K562 (cell line): ENCODE results near the gene TRIM4. TPM values are rescaled to one million over a fixed set of nuclear protein-coding genes. Genes with fewer than 3 reads are reported as not detected.

Source experiments
- CEBPZ ChIP-seq: fragments of 150-350 bp; IDR thresholded peaks from 2 replicates; pipeline ENCODE4 v1.6.1; 2014; ENCODE audit warnings: low read depth, mild to moderate bottlenecking, low read length, borderline replicate concordance
- CXXC5 ChIP-seq: fragments of 250-450 bp; sonication (Bioruptor Pico); IDR thresholded peaks from 2 replicates; pipeline ENCODE4 v1.8.0; 2022; ENCODE audit warnings: inconsistent platforms, mild to moderate bottlenecking, moderate library complexity
- EHMT2 ChIP-seq: fragments of 450-650 bp; IDR thresholded peaks from 2 replicates; pipeline ENCODE4 v1.6.1; 2018; ENCODE audit warnings: antibody characterized with exemption
- GATAD2A ChIP-seq: fragments of 450-650 bp; IDR thresholded peaks from 2 replicates; pipeline ENCODE4 v1.6.1; 2017
- MAZ ChIP-seq, 2 experiments: fragments of 450-650 bp in 1 of 2; sonication (generic) in 1 of 2; formaldehyde crosslinking; IDR thresholded peaks in 1 of 2; conservative IDR thresholded peaks in 1 of 2; 2 replicates each; pipeline versions ENCODE4 v1.4.0 to v1.5.0; 2020; ENCODE audit warnings: mild to moderate bottlenecking in 1 of 2, missing genetic modification reagents in 1 of 2
- MCM3 ChIP-seq: fragments of 450-650 bp; IDR thresholded peaks from 2 replicates; pipeline ENCODE4 v1.6.1; 2016
- MIER1 ChIP-seq: fragments of 450-650 bp; IDR thresholded peaks from 2 replicates; pipeline ENCODE4 v1.6.1; 2016; ENCODE audit warnings: antibody characterized with exemption, mild to moderate bottlenecking, low read depth
- MLX ChIP-seq, 2 experiments: fragments of 450-650 bp in 1 of 2; sonication (generic) in 1 of 2; formaldehyde crosslinking; conservative IDR thresholded peaks; 2 replicates each; pipeline versions ENCODE4 v1.4.0 to v1.8.1; 2020 to 2022; ENCODE audit warnings: mild to moderate bottlenecking in 1 of 2, missing genetic modification reagents in 1 of 2
- NFATC3 ChIP-seq: fragments of 450-650 bp; IDR thresholded peaks from 2 replicates; pipeline ENCODE4 v1.6.1; 2017; ENCODE audit warnings: mild to moderate bottlenecking
- SMARCE1 ChIP-seq: fragments of 450-650 bp; IDR thresholded peaks from 2 replicates; pipeline ENCODE4 v1.7.1; 2016; ENCODE audit warnings: mild to moderate bottlenecking
- SNAPC5 ChIP-seq: fragments of 250-450 bp; sonication (Bioruptor Pico); IDR thresholded peaks from 2 replicates; pipeline ENCODE4 v1.8.0; 2021; ENCODE audit warnings: moderate library complexity, mild to moderate bottlenecking, inconsistent platforms
- TCF3 ChIP-seq: sonication (generic); formaldehyde crosslinking; IDR thresholded peaks from 2 replicates; pipeline ENCODE4 v1.4.0; 2020; ENCODE audit warnings: mild to moderate bottlenecking, missing genetic modification reagents
- TEAD1 ChIP-seq, 2 experiments: fragments of 450-650 bp in 1 of 2; sonication (generic) in 1 of 2; formaldehyde crosslinking; IDR thresholded peaks; 2 replicates each; pipeline versions ENCODE4 v1.4.0 to v1.8.0; 2020 to 2022; ENCODE audit warnings: mild to moderate bottlenecking in 2 of 2, missing genetic modification reagents in 1 of 2
- WHSC1 ChIP-seq: IDR thresholded peaks from one replicate; pipeline ENCODE4 v1.6.1; 2012; ENCODE audit warnings: low read length, control low read depth, inconsistent platforms
- YY1 ChIP-seq, 3 experiments: IDR thresholded peaks; 2 replicates each; pipeline ENCODE4 v1.6.1; 2011; ENCODE audit warnings: low read length in 2 of 3, mild to moderate bottlenecking in 2 of 3, moderate library complexity in 2 of 3, borderline replicate concordance in 1 of 3, control low read depth in 1 of 3, low read depth in 1 of 3; ENCODE audit not compliant: insufficient read depth in 3 of 3, insufficient replicate concordance in 2 of 3, control insufficient read depth in 1 of 3, insufficient read length in 1 of 3; ENCODE audit errors: extremely low read depth in 1 of 3
- ZBTB33 ChIP-seq: sonication (generic); formaldehyde crosslinking; IDR thresholded peaks from 2 replicates; pipeline ENCODE4 v1.8.1; 2023; ENCODE audit warnings: mild to moderate bottlenecking, missing genetic modification reagents
- ZC3H11A ChIP-seq: IDR thresholded peaks from 2 replicates; pipeline ENCODE4 v1.6.1; 2012; ENCODE audit warnings: low read depth, low read length, improper control_type of control experiment
- ZHX1 ChIP-seq: fragments of 150-350 bp; conservative IDR thresholded peaks from 2 replicates; pipeline ENCODE4 v1.6.1; 2014; ENCODE audit warnings: low read length
- ZNF239 ChIP-seq: fragments of 250-450 bp; sonication (Bioruptor Pico); IDR thresholded peaks from 2 replicates; pipeline ENCODE4 v1.4.0; 2020; ENCODE audit warnings: mild to moderate bottlenecking
- polyA plus RNA-seq, 8 experiments: library from polyadenylated mRNA; depleted of rRNA in 4 of 8; stranded (reverse) in 5 of 8; unstranded in 3 of 8; fragments of >200 nt; fragmentation: Nextera tagmentation in 2 of 8; fragmentation: Illumina TruSeq in 1 of 8; extraction: Ambion mirVana in 2 of 8; extraction: Trizol in 1 of 8; gene quantifications; 2 replicates each; pipeline versions ENCODE4 v1.2.1 to v1.2.3, GENCODE V29; 2011 to 2014; ENCODE audit warnings: inconsistent platforms in 1 of 8, missing spikeins in 1 of 8
- total RNA-seq, 7 experiments: library from RNA; depleted of rRNA in 6 of 7; stranded (reverse); fragments of >200 nt in 6 of 7; fragmentation: Illumina TruSeq in 2 of 7; extraction: Trizol in 2 of 7; gene quantifications; 2 replicates each; pipeline versions ENCODE4 v1.2.1 to v1.2.3, GENCODE V29; 2011 to 2021; ENCODE audit warnings: low replicate concordance in 1 of 7

The TRIM4 gene
- total and polyA plus RNA-seq, 9 of the 15 experiments (the other 6 are each of a cell fraction or from before 2014, with no cell fraction given): 6.2 to 28.3 (median 22.4) TPM

- TF ChIP-seq CEBPZ (no peak), EHMT2 (no peak), CXXC5 (CRISPR knock-in tag) (peak; percentile 38), NFATC3 (no peak), ZC3H11A (no peak), ZHX1 (no peak), MCM3 (no peak), WHSC1 (no peak), SMARCE1 (no peak), GATAD2A (no peak), YY1 (IDR thresholded peaks at IDR 0.05; ENCODE audit: borderline replicate concordance in 1 of 3, control insufficient read depth in 1 of 3, extremely low read depth in 1 of 3, insufficient read depth in 3 of 3, insufficient read length in 1 of 3, insufficient replicate concordance in 2 of 3, low read depth in 1 of 3, low read length in 2 of 3) (no peak), ZBTB33 (no peak), TEAD1 (CRISPR knock-in tag; IDR thresholded peaks at IDR 0.05) (no peak), SNAPC5 (no peak), MLX (CRISPR knock-in tag; conservative IDR thresholded peaks at IDR 0.05) (no peak), MAZ (CRISPR knock-in tag; conservative IDR thresholded peaks at IDR 0.05 in 1 of 2, IDR thresholded peaks at IDR 0.05 in 1 of 2) (peak; percentile 31 to 73; a peak in 3 of 4 replicates), MIER1 (no peak), ZNF239 (CRISPR knock-in tag) (no peak), TCF3 (CRISPR knock-in tag) (no peak)
Measured at GRCh38 chr7:99928994-99929729, 9.8 kb upstream of the TRIM4 start, which contains the start of gene GJC3 (continued).
